PFSK-1 (cell line): ENCODE results near the gene TRPM5.

Experiments used
- FOXP2 ChIP-seq: optimal IDR thresholded peaks from 2 replicates; pipeline ENCODE3; 2011; ENCODE audit warnings: borderline replicate concordance, control low read depth, inconsistent platforms; ENCODE audit not compliant: insufficient read depth; ENCODE audit errors: extremely low read length, extremely low read depth
- POLR2AphosphoS5 ChIP-seq: IDR thresholded peaks from 2 replicates; pipeline ENCODE4 v1.6.1; 2012; ENCODE audit warnings: low read depth, mild to moderate bottlenecking, control low read depth, low read length, moderate library complexity
- SIN3A ChIP-seq: IDR thresholded peaks from 2 replicates; pipeline ENCODE4 v1.6.1; 2012; ENCODE audit warnings: mild to moderate bottlenecking, low read length, moderate library complexity, borderline replicate concordance; ENCODE audit not compliant: insufficient read depth
- TF ChIP-seq, protein P1 (sequence below), 2 experiments: IDR thresholded peaks; 2 replicates each; pipeline versions ENCODE4 v1.6.1 to v1.8.0; 2011 to 2012; ENCODE audit warnings: low read depth in 2 of 2, low read length in 2 of 2, control low read depth in 1 of 2, inconsistent platforms in 1 of 2, mild to moderate bottlenecking in 1 of 2, moderate library complexity in 1 of 2; ENCODE audit not compliant: insufficient read depth in 1 of 2

GRCh38 chr11:2471048-2471803 is 26.9 kb upstream of the TRPM5 start:
- TF ChIP-seq, protein P1, sequence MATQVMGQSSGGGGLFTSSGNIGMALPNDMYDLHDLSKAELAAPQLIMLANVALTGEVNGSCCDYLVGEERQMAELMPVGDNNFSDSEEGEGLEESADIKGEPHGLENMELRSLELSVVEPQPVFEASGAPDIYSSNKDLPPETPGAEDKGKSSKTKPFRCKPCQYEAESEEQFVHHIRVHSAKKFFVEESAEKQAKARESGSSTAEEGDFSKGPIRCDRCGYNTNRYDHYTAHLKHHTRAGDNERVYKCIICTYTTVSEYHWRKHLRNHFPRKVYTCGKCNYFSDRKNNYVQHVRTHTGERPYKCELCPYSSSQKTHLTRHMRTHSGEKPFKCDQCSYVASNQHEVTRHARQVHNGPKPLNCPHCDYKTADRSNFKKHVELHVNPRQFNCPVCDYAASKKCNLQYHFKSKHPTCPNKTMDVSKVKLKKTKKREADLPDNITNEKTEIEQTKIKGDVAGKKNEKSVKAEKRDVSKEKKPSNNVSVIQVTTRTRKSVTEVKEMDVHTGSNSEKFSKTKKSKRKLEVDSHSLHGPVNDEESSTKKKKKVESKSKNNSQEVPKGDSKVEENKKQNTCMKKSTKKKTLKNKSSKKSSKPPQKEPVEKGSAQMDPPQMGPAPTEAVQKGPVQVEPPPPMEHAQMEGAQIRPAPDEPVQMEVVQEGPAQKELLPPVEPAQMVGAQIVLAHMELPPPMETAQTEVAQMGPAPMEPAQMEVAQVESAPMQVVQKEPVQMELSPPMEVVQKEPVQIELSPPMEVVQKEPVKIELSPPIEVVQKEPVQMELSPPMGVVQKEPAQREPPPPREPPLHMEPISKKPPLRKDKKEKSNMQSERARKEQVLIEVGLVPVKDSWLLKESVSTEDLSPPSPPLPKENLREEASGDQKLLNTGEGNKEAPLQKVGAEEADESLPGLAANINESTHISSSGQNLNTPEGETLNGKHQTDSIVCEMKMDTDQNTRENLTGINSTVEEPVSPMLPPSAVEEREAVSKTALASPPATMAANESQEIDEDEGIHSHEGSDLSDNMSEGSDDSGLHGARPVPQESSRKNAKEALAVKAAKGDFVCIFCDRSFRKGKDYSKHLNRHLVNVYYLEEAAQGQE (IDR thresholded peaks at IDR 0.05; ENCODE audit: insufficient read depth in 1 of 2, low read depth in 2 of 2, low read length in 2 of 2) = no peak
- TF ChIP-seq SIN3A (no peak), POLR2AphosphoS5 (no peak), FOXP2 (no peak)
